Mesodermal cell (in vitro differentiated cells): ENCODE measurements around the gene KCND2.

Experiments
- H3K27ac ChIP-seq: 2 replicates; pipeline ENCODE4 v1.7.0; 2013; ENCODE audit warnings: mild to moderate bottlenecking, low read depth, low read length, moderate library complexity; ENCODE audit not compliant: severe bottlenecking
- H3K36me3 ChIP-seq: 2 replicates; pipeline ENCODE4 v1.7.1; 2013; ENCODE audit warnings: mild to moderate bottlenecking, low read length, moderate library complexity; ENCODE audit not compliant: control insufficient read depth, insufficient read depth
- H3K4me1 ChIP-seq: one replicate; pipeline ENCODE4 v1.7.1; 2013; ENCODE audit warnings: mild to moderate bottlenecking, low read length; ENCODE audit not compliant: insufficient read depth, control insufficient read depth, poor library complexity, severe bottlenecking
- H3K4me3 ChIP-seq: 2 replicates; pipeline ENCODE4 v1.7.0; 2013; ENCODE audit warnings: low read length, control low read depth, mild to moderate bottlenecking; ENCODE audit not compliant: insufficient read depth, poor library complexity, severe bottlenecking; ENCODE audit errors: extremely low read depth
- H3K9me3 ChIP-seq: 2 replicates; pipeline ENCODE4 v1.7.1; 2013; ENCODE audit warnings: mild to moderate bottlenecking, low read length, moderate library complexity; ENCODE audit not compliant: control insufficient read depth
- whole genome bisulfite sequencing, 2 experiments: methylation state at CpG; one replicate each; pipeline ENCODE4 v1.1.5; 2013; ENCODE audit warnings: missing lambda C conversion rate in 2 of 2; ENCODE audit not compliant: insufficient coverage in 2 of 2; 5-methylcytosine and 5-hydroxymethylcytosine counted together

Gene KCND2

GRCh38 chr7:120799147-120799546, 526.2 kb downstream of the KCND2 start:
- H3K4me1 ChIP-seq = no peaks in the 10 kb centered on the region
- H3K4me3 ChIP-seq = no peak overlapping the region
- H3K27ac ChIP-seq = no peak overlapping the region
- WGBS, 2 experiments = no CpG with 5 or more reads among the region's 1 CpG
- no peaks in the 10 kb centered on the region for H3K9me3 ChIP-seq
- peaks cover 6% of the 10 kb centered on the region for H3K36me3 ChIP-seq
